H9 (cell line): ENCODE data around the gene CACNG8. TPM values are rescaled to one million over a fixed set of nuclear protein-coding genes. Genes with fewer than 3 reads are reported as not detected.

Source experiments
- DNase-seq: peaks from one replicate; pipeline ENCODE4 v3.0.0-alpha.2; 2017
- H2AFZ ChIP-seq: one replicate; pipeline ENCODE4 v1.6.1; 2013; ENCODE audit warnings: mild to moderate bottlenecking, low read length, control low read depth, moderate library complexity
- H2AK5ac ChIP-seq: 2 replicates; pipeline ENCODE4 v1.6.1; 2013; ENCODE audit warnings: low read length, control low read depth, mixed read lengths; ENCODE audit not compliant: insufficient read length
- H2BK120ac ChIP-seq: one replicate; pipeline ENCODE4 v1.6.1; 2013; ENCODE audit warnings: low read depth, mild to moderate bottlenecking, low read length, control low read depth, inconsistent platforms; ENCODE audit not compliant: poor library complexity, severe bottlenecking
- H2BK12ac ChIP-seq: 2 replicates; pipeline ENCODE4 v1.6.1; 2013; ENCODE audit warnings: low read length, control low read depth, mixed read lengths, low read depth; ENCODE audit not compliant: insufficient read length
- H2BK15ac ChIP-seq: 2 replicates; pipeline ENCODE4 v1.6.1; 2013; ENCODE audit warnings: low read depth, low read length, control low read depth
- H2BK20ac ChIP-seq: one replicate; pipeline ENCODE4 v1.6.1; 2013; ENCODE audit warnings: low read depth, mild to moderate bottlenecking, low read length, control low read depth, inconsistent platforms; ENCODE audit not compliant: poor library complexity, severe bottlenecking
- H2BK5ac ChIP-seq: 2 replicates; pipeline ENCODE4 v1.6.1; 2013; ENCODE audit warnings: low read length, control low read depth, mixed read lengths; ENCODE audit not compliant: insufficient read length
- H3K14ac ChIP-seq: 2 replicates; pipeline ENCODE4 v1.6.1; 2013; ENCODE audit warnings: low read length, control low read depth; ENCODE audit not compliant: insufficient read depth
- H3K18ac ChIP-seq: 2 replicates; pipeline ENCODE4 v1.6.1; 2013; ENCODE audit warnings: low read depth, mild to moderate bottlenecking, mixed read lengths, low read length, control low read depth; ENCODE audit not compliant: insufficient read length
- H3K23ac ChIP-seq: 2 replicates; pipeline ENCODE4 v1.6.1; 2013; ENCODE audit warnings: low read length, control low read depth, mixed read lengths, low read depth; ENCODE audit not compliant: insufficient read length
- H3K23me2 ChIP-seq: 2 replicates; pipeline ENCODE4 v1.6.1; 2013; ENCODE audit warnings: low read depth, mild to moderate bottlenecking, mixed read lengths, low read length, control low read depth; ENCODE audit not compliant: insufficient read length, poor library complexity, severe bottlenecking
- H3K27ac ChIP-seq: 2 replicates; pipeline ENCODE4 v1.5.1; 2013; ENCODE audit warnings: low read length, control low read depth, mixed read lengths, low read depth; ENCODE audit not compliant: insufficient read length
- H3K27me3 ChIP-seq: 2 replicates; pipeline ENCODE4 v1.6.1; 2013; ENCODE audit warnings: low read length, control low read depth, inconsistent platforms; ENCODE audit not compliant: insufficient read depth
- H3K4ac ChIP-seq: 2 replicates; pipeline ENCODE4 v1.6.1; 2013; ENCODE audit warnings: low read depth, mild to moderate bottlenecking, control low read depth, inconsistent platforms, low read length, moderate library complexity
- H3K4me1 ChIP-seq: 2 replicates; pipeline ENCODE4 v1.6.1; 2013; ENCODE audit warnings: low read length, control low read depth, inconsistent platforms; ENCODE audit not compliant: insufficient read depth
- H3K4me2 ChIP-seq: 2 replicates; pipeline ENCODE4 v1.6.1; 2013; ENCODE audit warnings: low read length, control low read depth, mixed read lengths; ENCODE audit not compliant: insufficient read length, insufficient read depth
- H3K56ac ChIP-seq: 2 replicates; pipeline ENCODE4 v1.6.1; 2013; ENCODE audit warnings: low read depth, mild to moderate bottlenecking, mixed read lengths, low read length, control low read depth; ENCODE audit not compliant: insufficient read length
- H3K79me1 ChIP-seq: 2 replicates; pipeline ENCODE4 v1.6.1; 2013; ENCODE audit warnings: low read depth, mild to moderate bottlenecking, moderate library complexity, low read length, control low read depth, inconsistent platforms; ENCODE audit not compliant: insufficient read depth, poor library complexity, severe bottlenecking
- H3K79me2 ChIP-seq: 2 replicates; pipeline ENCODE4 v1.6.1; 2013; ENCODE audit warnings: low read length, control low read depth, inconsistent platforms; ENCODE audit not compliant: insufficient read depth
- H3K9ac ChIP-seq: 2 replicates; pipeline ENCODE4 v1.6.1; 2013; ENCODE audit warnings: low read length, control low read depth, mixed read lengths; ENCODE audit not compliant: insufficient read length; ENCODE audit errors: extremely low read depth
- H3K9me3 ChIP-seq: one replicate; pipeline ENCODE4 v1.6.1; 2013; ENCODE audit warnings: low read depth, low read length, inconsistent platforms; ENCODE audit not compliant: control insufficient read depth
- H3T11ph ChIP-seq: one replicate; pipeline ENCODE4 v1.6.1; 2013; ENCODE audit warnings: mild to moderate bottlenecking, low read length, control low read depth, inconsistent platforms
- H4K20me1 ChIP-seq: one replicate; pipeline ENCODE4 v1.6.1; 2013; ENCODE audit not compliant: control insufficient read depth, insufficient read length, insufficient read depth
- H4K5ac ChIP-seq: 2 replicates; pipeline ENCODE4 v1.6.1; 2013; ENCODE audit warnings: low read depth, mild to moderate bottlenecking, mixed read lengths, low read length, control low read depth; ENCODE audit not compliant: insufficient read length
- H4K8ac ChIP-seq: replicated peaks from 2 replicates; pipeline ENCODE4 v1.6.1; 2013; ENCODE audit warnings: low read length, control low read depth, mixed read lengths, low read depth; ENCODE audit not compliant: insufficient read length
- H4K91ac ChIP-seq: 2 replicates; pipeline ENCODE4 v1.6.1; 2013; ENCODE audit warnings: low read depth, mild to moderate bottlenecking, moderate library complexity, mixed read lengths, low read length, control low read depth; ENCODE audit not compliant: insufficient read length
- H3K27ac Mint-ChIP-seq, 3 experiments: 2 replicates in 2 of 3; 3 replicates in 1 of 3; pipeline ENCODE4 v1.8.0; 2020 to 2021; ENCODE audit warnings: mixed read lengths in 3 of 3, mild to moderate bottlenecking in 1 of 3, moderate library complexity in 1 of 3
- H3K27me3 Mint-ChIP-seq: 2 replicates; pipeline ENCODE4 v1.8.0; 2021; ENCODE audit warnings: low read depth, mild to moderate bottlenecking, moderate library complexity, mixed read lengths
- H3K36me3 Mint-ChIP-seq, 3 experiments: 2 replicates in 2 of 3; 3 replicates in 1 of 3; pipeline ENCODE4 v1.8.0; 2020 to 2021; ENCODE audit warnings: low read depth in 3 of 3, mixed read lengths in 3 of 3; ENCODE audit not compliant: insufficient read depth in 1 of 3
- H3K4me1 Mint-ChIP-seq, 2 experiments: 2 replicates each; pipeline ENCODE4 v1.8.0; 2020; ENCODE audit warnings: mixed read lengths in 2 of 2
- H3K4me3 Mint-ChIP-seq, 2 experiments: 2 replicates in 1 of 2; 3 replicates in 1 of 2; pipeline ENCODE4 v1.8.0; 2020 to 2021; ENCODE audit warnings: mild to moderate bottlenecking in 2 of 2, mixed read lengths in 2 of 2, moderate library complexity in 1 of 2
- H3K9me3 Mint-ChIP-seq, 2 experiments: 2 replicates in 1 of 2; 3 replicates in 1 of 2; pipeline ENCODE4 v1.8.0; 2020; ENCODE audit warnings: mild to moderate bottlenecking in 2 of 2, mixed read lengths in 2 of 2, moderate library complexity in 1 of 2
- WGBS: extraction: QIAGEN DNeasy Blood & Tissue Kit; methylation state at CpG from one replicate; pipeline ENCODE4 v1.1.7; 2013; ENCODE audit warnings: missing lambda C conversion rate, low lambda C conversion rate, mixed read lengths; ENCODE audit not compliant: insufficient read length; ENCODE audit errors: extremely low coverage; 5-methylcytosine and 5-hydroxymethylcytosine counted together
- total RNA-seq: library from RNA; stranded (reverse); gene quantifications from 2 replicates; pipeline ENCODE4 v1.2.1, GENCODE V29; 2021
- TF ChIP-seq, protein P1 (sequence below): fragments of 200-600 bp; sonication (generic); conservative IDR thresholded peaks from 3 replicates; pipeline ENCODE4 v1.8.0; 2021; ENCODE audit warnings: antibody characterized with exemption, mild to moderate bottlenecking

The CACNG8 gene
- total RNA-seq, 1 experiment from 2014 or later = 7.1 TPM

GRCh38 chr19:54014920-54015560 lies 52.3 kb downstream of the CACNG8 start:
- no peak overlapping the region for H3K23ac ChIP-seq
- no peak overlapping the region for H3K56ac ChIP-seq
- H3K4me1 Mint-ChIP-seq = peaks cover 14 to 24% of the 10 kb centered on the region in 2 experiments

More at GRCh38 chr19:54014920-54015560, 52.3 kb downstream of the CACNG8 start:
- H3K79me1 ChIP-seq = no peaks in the 10 kb centered on the region
- no peak overlapping the region for H4K8ac ChIP-seq
- no peak overlapping the region for H3K4ac ChIP-seq
- no peaks in the 10 kb centered on the region for H3K9me3 ChIP-seq
- TF ChIP-seq, protein P1, sequence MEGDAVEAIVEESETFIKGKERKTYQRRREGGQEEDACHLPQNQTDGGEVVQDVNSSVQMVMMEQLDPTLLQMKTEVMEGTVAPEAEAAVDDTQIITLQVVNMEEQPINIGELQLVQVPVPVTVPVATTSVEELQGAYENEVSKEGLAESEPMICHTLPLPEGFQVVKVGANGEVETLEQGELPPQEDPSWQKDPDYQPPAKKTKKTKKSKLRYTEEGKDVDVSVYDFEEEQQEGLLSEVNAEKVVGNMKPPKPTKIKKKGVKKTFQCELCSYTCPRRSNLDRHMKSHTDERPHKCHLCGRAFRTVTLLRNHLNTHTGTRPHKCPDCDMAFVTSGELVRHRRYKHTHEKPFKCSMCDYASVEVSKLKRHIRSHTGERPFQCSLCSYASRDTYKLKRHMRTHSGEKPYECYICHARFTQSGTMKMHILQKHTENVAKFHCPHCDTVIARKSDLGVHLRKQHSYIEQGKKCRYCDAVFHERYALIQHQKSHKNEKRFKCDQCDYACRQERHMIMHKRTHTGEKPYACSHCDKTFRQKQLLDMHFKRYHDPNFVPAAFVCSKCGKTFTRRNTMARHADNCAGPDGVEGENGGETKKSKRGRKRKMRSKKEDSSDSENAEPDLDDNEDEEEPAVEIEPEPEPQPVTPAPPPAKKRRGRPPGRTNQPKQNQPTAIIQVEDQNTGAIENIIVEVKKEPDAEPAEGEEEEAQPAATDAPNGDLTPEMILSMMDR = no peak
- H2AK5ac ChIP-seq = no peak overlapping the region
- H4K20me1 ChIP-seq = no peaks in the 10 kb centered on the region
- DNase-seq = no peak
- no peak overlapping the region for H3K4me3 Mint-ChIP-seq
- no peak overlapping the region for H3K4me2 ChIP-seq
- H2AFZ ChIP-seq = no peak overlapping the region
- H3K79me2 ChIP-seq = no peaks in the 10 kb centered on the region
- H3K4me1 ChIP-seq = no peaks in the 10 kb centered on the region; the same call in 1 of the 2 replicates
- no peak overlapping the region for H2BK12ac ChIP-seq
- H3K27ac Mint-ChIP-seq = no peak overlapping the region
- H2BK20ac ChIP-seq = no peak overlapping the region
- no peak overlapping the region for H3K18ac ChIP-seq
- peaks cover 25% of the 10 kb centered on the region for H3K27me3 Mint-ChIP-seq
- no peak overlapping the region for H3K14ac ChIP-seq
- no peaks in the 10 kb centered on the region for H3K27me3 ChIP-seq
- no peak overlapping the region for H3T11ph ChIP-seq
- no peak overlapping the region for H4K5ac ChIP-seq
- no peak overlapping the region for H3K9ac ChIP-seq
- no peak overlapping the region for H2BK120ac ChIP-seq
- no peak overlapping the region for H3K27ac ChIP-seq
- H3K9me3 Mint-ChIP-seq = peaks cover 3 to 9% of the 10 kb centered on the region in 2 experiments; a peak in 3 of 5 replicates
- no peak overlapping the region for H4K91ac ChIP-seq
- WGBS = no CpG with 5 or more reads among the region's 19 CpGs
- no peak overlapping the region for H2BK5ac ChIP-seq
- no peaks in the 10 kb centered on the region for H3K23me2 ChIP-seq
- H2BK15ac ChIP-seq = no peak overlapping the region
- no peaks in the 10 kb centered on the region for H3K36me3 Mint-ChIP-seq
